NT2/D1 (cell line): ENCODE data around the gene CTSH.

ENCODE experiments used
- YY1 ChIP-seq: IDR thresholded peaks from 2 replicates; pipeline ENCODE4 v1.6.1; 2011; ENCODE audit not compliant: insufficient read length, insufficient read depth
- ZNF274 ChIP-seq: IDR thresholded peaks from 2 replicates; pipeline ENCODE4 v1.6.1; 2011; ENCODE audit warnings: mild to moderate bottlenecking, low read depth, low read length

DNA sequence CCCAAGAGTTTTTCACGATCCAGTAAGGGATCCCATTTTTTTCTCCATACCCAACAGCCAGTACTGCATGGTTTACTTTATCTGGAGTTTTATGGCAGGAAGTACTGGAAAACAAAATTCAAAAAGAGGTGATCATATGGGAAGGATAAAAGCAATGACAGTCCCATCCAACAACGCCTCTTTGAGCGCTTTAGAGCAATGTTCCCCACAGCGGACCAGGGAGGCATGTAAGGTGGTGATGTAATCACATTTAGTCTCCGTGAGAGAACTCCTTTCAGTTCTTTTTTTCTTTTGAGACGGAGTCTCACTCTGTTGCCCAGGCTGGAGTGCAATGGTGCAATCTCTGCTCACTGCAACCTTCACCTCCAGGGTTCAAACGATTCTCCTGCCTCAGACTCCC, 21.8 kb downstream of the CTSH start:
- TF ChIP-seq ZNF274, result no peak
- TF ChIP-seq YY1, result no peak
